ENCODE measurements around the gene CELF5. TPM values are rescaled to one million over a fixed set of nuclear protein-coding genes. Genes with fewer than 3 reads are reported as not detected.
"Not testable (repeated sequence)": the region's sequence is repeated elsewhere in the genome, so short reads cannot be mapped to it uniquely, and the experiment has no call there.

Gene CELF5
- total RNA-seq, 2 donors from 2014 or later = 0.24 to 0.26 TPM

- Mint-ChIP-seq H3K4me1 (peaks cover 30% of the 10 kb centered on the region), H3K27me3 (no peaks in the 10 kb centered on the region), H3K4me3 (peak overlapping the region; percentile 98), H3K9me3 (no peaks in the 10 kb centered on the region), H3K36me3 (ENCODE audit: low read depth) (peaks cover 63% of the 10 kb centered on the region), H3K27ac (peak overlapping the region; percentile 92)
- ATAC-seq (replicated peaks) = no peak
Observed at GRCh38 chr19:3186891-3187661, 37.4 kb upstream of the CELF5 start.

DNA sequence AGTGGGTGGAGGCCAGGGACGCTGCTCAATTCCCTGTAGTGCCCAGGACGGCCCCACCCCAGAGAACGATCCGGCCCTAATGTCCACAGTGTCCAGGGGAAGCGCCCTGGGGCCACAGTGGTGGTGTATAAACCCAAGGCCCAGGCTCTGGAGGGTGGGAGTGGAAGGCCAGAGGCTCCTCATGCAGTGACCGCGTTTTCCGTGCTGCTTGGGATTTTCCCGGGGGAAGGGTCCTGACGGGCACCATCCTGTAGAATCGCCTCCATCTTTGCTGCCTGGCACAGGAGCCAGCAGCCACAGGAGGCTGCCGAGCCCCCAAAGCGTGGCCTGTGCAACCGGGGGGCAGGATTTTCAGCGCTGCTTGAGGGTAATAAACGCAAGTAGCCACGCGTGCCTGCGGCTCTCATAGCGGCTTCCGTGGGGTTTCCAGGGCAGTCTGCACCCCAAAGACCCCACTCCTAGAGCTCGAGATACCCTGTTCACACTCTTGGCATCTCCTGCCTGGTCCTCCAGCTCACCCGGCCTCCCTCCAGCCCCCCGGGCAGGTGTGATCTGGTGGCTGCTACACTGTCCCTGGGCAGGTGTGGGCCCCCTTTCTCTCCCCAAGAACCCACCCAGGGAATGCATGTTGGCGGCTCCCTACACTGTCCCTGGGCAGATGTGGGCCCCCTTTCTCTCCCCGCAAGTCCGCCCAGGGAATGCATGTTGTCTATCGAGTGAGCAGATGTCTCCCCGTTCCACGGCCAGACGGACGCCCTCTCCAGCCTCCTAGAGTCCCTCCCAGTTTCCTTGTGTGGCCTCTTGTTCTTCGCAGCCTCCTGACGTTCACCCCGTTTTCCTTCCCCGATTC, 36.6 kb upstream of the CELF5 start:
- Mint-ChIP-seq H3K4me1 (peaks cover 30% of the 10 kb centered on the region), H3K27me3 (no peaks in the 10 kb centered on the region), H3K9me3 (no peaks in the 10 kb centered on the region), H3K4me3 (peak overlapping the region; percentile 98), H3K36me3 (ENCODE audit: low read depth) (peaks cover 61% of the 10 kb centered on the region), H3K27ac (peak overlapping the region; percentile 92)
- no peak for ATAC-seq (replicated peaks)

GRCh38 chr19:3188627-3189596, 35.5 kb upstream of the CELF5 start:
- no peak for ATAC-seq (replicated peaks)
- Mint-ChIP-seq H3K4me3 (peak overlapping the region; percentile 98), H3K9me3 (no peaks in the 10 kb centered on the region), H3K27me3 (no peaks in the 10 kb centered on the region), H3K27ac (peak overlapping the region; percentile 92), H3K4me1 (peaks cover 27% of the 10 kb centered on the region), H3K36me3 (ENCODE audit: low read depth) (peaks cover 59% of the 10 kb centered on the region)

GRCh38 chr19:3189702-3190469, 34.6 kb upstream of the CELF5 start:
- no peak overlapping the region for H3K4me3 Mint-ChIP-seq
- ATAC-seq (replicated peaks) = no peak
- H3K27ac Mint-ChIP-seq = no peak overlapping the region
- H3K27me3 Mint-ChIP-seq = no peaks in the 10 kb centered on the region
- H3K4me1 Mint-ChIP-seq = peaks cover 20% of the 10 kb centered on the region
- H3K9me3 Mint-ChIP-seq = no peaks in the 10 kb centered on the region
- H3K36me3 Mint-ChIP-seq (ENCODE audit: low read depth) = peaks cover 60% of the 10 kb centered on the region

- H3K27me3 Mint-ChIP-seq = no peaks in the 10 kb centered on the region
- no peak overlapping the region for H3K4me3 Mint-ChIP-seq
- H3K27ac Mint-ChIP-seq = no peak overlapping the region
- H3K9me3 Mint-ChIP-seq = no peaks in the 10 kb centered on the region
- H3K36me3 Mint-ChIP-seq (ENCODE audit: low read depth) = peaks cover 57% of the 10 kb centered on the region
- no peak for ATAC-seq (replicated peaks)
- peaks cover 17% of the 10 kb centered on the region for H3K4me1 Mint-ChIP-seq
Observed at GRCh38 chr19:3190470-3190770, 34.0 kb upstream of the CELF5 start.

DNA sequence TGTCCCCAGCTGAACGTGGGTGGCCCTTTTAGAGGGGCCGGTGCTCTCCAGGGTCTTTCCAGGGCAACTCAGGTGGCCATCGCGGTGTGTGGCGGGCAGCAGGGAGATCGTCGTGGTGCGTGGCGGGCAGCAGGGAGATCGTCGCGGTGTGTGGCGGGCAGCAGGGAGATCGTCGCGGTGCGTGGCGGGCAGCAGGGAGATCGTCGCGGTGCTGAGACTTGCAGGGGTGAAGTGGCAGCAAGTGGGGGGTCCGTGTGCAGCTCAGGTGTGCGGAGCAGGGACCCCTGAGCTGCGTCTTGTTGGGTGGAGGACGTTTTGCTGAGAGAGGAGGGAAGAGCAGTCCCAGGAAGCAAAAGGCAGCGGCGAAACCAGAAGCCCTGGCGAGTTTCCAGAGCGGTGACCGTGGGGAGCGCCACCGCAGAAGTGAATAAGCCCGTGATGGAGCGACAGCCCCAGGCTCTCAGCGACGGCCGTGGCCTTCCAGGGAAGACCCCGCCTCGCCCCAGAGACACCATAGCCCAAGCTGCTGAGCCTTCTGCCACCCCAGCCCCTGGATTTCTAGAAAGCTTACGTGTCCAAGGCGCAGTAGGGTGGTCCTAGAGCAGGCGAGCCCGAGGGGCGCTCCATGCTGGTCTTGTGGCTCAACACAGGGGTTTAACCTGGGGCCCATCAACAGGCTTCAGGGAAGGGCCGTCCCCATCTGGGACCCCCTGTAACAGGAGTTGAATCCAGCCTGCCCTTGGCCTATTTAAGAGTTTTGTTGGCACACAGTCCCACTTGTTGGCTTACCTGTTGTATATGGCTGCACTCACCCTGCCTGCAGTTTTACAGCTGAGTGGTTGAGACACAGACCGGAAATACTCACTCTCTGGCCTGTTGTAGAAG, 33.3 kb upstream of the CELF5 start:
- H3K36me3 Mint-ChIP-seq (ENCODE audit: low read depth) = peaks cover 54% of the 10 kb centered on the region
- H3K27me3 Mint-ChIP-seq = no peaks in the 10 kb centered on the region
- H3K4me1 Mint-ChIP-seq = peaks cover 16% of the 10 kb centered on the region
- H3K4me3 Mint-ChIP-seq = no peak overlapping the region
- no peaks in the 10 kb centered on the region for H3K9me3 Mint-ChIP-seq
- ATAC-seq (replicated peaks) = no peak
- no peak overlapping the region for H3K27ac Mint-ChIP-seq

DNA sequence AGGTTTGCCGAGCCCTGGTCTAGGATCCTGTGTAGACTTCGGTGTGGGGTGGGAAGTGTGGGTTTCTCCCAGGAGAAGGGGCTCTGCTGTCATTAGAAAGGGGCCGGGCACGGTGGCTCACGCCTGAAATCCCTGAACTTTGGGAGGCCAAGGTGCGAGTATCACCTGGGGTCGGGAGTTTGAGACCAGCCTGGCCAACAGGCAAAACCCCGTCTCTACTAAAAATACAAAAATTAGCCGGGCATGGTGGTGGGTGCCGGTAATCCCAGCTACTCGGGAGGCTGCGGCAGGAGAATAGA, 32.7 kb upstream of the CELF5 start:
- not testable (repeated sequence) for H3K27me3 Mint-ChIP-seq; ATAC-seq (replicated peaks); H3K27ac Mint-ChIP-seq; H3K9me3 Mint-ChIP-seq; H3K4me3 Mint-ChIP-seq
- H3K36me3 Mint-ChIP-seq (ENCODE audit: low read depth) = peaks cover 50% of the 10 kb centered on the region
- H3K4me1 Mint-ChIP-seq = peaks cover 15% of the 10 kb centered on the region

GRCh38 chr19:3192228-3192635, 32.2 kb upstream of the CELF5 start:
- Mint-ChIP-seq H3K27ac (no peak overlapping the region), H3K36me3 (ENCODE audit: low read depth) (peaks cover 46% of the 10 kb centered on the region), H3K4me3 (no peak overlapping the region), H3K4me1 (peaks cover 10% of the 10 kb centered on the region), H3K9me3 (no peaks in the 10 kb centered on the region), H3K27me3 (no peaks in the 10 kb centered on the region)
- ATAC-seq (replicated peaks) = no peak

DNA sequence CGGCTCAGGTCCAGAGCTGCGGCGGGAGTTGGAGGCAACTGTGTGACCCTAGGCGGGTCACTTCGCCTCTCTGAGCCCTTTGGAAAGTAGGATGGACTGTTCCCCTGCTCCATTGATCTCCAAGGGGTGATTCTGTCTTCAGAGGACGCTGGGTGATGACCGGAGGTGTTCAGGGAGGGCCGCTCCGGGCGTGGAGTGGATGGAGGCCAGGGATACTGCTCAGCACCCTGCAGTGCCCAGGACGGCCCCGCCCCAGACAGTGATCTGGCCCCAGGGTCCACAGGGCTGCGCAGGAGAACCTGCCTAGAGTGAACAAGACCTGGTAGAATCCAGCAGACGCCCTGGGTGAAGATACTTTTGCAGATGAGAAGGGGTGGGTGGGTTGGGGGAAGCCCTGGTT, 31.8 kb upstream of the CELF5 start:
- no peak overlapping the region for H3K27ac Mint-ChIP-seq
- H3K36me3 Mint-ChIP-seq (ENCODE audit: low read depth) = peaks cover 43% of the 10 kb centered on the region
- no peaks in the 10 kb centered on the region for H3K27me3 Mint-ChIP-seq
- no peaks in the 10 kb centered on the region for H3K9me3 Mint-ChIP-seq
- ATAC-seq (replicated peaks) = no peak
- peaks cover 9% of the 10 kb centered on the region for H3K4me1 Mint-ChIP-seq
- H3K4me3 Mint-ChIP-seq = no peak overlapping the region

DNA sequence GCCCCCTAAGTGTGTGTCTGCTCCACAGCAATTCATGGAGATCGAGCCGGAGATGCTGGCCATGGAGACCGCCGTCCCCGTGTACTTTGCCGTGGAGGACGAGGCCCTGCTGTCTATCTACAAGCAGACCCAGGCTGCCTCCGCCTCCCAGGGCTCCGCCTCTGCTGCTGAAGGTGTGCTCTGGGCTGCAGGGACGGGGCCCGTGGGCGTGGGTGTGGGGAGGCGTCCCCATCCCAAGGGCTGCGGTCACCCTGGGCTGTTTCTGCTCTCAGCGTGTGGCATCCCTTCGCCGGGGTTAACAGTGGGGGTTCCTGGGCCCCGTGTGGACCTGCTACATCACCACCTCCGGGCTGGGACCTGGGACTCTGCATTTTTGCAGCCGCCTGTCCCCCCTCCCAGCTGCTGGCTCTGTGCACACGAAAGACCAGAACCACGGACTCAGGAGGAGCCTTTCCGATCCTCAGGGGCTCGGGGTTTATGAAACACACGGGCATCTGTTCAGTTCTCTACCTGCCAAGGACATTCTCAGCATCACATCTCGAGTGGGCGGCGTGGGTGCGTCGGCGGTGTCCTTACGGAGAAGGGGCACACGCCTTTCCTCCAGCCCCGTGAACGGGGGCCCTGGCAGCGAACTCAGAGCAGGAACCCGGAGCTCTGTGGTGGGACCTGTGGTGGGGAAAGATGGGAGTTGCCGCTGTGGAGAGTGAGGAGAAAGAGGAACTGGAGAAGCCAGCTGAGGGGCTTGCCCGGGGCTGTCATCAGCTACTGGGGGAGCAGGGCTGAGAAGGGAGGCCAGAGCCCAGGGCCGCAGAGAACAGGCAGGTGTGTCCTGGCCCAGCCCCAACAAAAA, 31.0 kb upstream of the CELF5 start:
- no peaks in the 10 kb centered on the region for H3K9me3 Mint-ChIP-seq
- ATAC-seq (replicated peaks) = no peak
- H3K27me3 Mint-ChIP-seq = no peaks in the 10 kb centered on the region
- no peak overlapping the region for H3K4me3 Mint-ChIP-seq
- no peak overlapping the region for H3K27ac Mint-ChIP-seq
- peaks cover 3% of the 10 kb centered on the region for H3K4me1 Mint-ChIP-seq
- H3K36me3 Mint-ChIP-seq (ENCODE audit: low read depth) = peaks cover 35% of the 10 kb centered on the region

DNA sequence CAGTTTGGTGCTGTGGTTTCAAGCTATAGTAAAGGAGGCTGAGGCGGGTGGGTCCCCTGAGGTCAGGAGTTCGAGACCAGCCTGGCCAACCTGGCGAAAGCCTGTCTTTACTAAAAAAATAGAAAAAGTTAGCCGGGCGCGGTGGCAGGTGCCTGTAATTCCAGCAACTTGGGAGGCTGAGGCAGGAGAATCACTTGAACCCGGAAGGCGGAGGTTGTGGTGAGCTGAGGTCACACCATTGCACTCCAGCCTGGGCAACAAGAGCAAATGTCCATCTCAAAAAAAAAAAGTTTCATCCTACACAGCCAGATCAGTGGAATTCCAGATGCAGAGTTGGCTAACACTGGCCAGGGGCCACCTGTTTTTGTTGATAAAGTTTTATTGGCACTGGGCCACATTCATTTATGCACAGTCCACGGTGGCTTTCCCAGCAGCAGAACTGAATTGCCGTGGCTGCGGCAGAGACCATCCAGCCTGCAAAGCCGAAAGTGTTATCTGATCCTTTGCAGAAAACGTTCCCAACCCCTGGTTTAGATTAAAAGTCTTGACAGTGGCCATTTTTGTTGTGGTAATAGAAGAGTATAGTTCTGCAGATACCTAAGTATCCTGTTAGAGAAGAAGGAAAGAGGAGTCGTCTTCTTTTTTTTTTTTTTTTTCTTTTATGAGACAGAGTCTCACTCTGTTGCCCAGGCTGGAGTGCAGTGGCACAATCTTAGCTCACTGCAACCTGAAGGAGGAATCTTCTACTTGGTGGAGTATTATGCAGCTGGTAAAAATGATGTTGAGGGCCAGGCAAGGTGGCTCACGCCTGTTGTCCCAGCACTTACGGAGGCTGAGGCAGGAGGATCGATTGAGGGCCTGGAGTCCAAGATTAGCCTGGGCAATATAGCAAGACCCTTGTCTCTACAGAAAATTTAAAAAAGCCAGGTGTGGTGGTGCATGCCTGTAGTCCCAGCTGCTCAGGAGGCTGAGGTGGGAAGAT, 30.1 kb upstream of the CELF5 start:
- Mint-ChIP-seq H3K27ac (no peak overlapping the region), H3K27me3 (no peaks in the 10 kb centered on the region), H3K36me3 (ENCODE audit: low read depth) (peaks cover 26% of the 10 kb centered on the region), H3K4me3 (no peak overlapping the region), H3K9me3 (no peaks in the 10 kb centered on the region), H3K4me1 (no peaks in the 10 kb centered on the region)
- ATAC-seq (replicated peaks) = no peak

Data from activated T-helper 17 cell treated with anti-CD3 and anti-CD28 coated beads, Interleukin-2, amount 50 U/mL, for 72 hours (primary cell).